ENCODE measurements around the gene NUMB. TPM values are rescaled to one million over a fixed set of nuclear protein-coding genes. Genes with fewer than 3 reads are reported as not detected.

NUMB gene
- total RNA-seq, 2 experiments from 2014 or later: 45.0 to 46.9 TPM

DNA sequence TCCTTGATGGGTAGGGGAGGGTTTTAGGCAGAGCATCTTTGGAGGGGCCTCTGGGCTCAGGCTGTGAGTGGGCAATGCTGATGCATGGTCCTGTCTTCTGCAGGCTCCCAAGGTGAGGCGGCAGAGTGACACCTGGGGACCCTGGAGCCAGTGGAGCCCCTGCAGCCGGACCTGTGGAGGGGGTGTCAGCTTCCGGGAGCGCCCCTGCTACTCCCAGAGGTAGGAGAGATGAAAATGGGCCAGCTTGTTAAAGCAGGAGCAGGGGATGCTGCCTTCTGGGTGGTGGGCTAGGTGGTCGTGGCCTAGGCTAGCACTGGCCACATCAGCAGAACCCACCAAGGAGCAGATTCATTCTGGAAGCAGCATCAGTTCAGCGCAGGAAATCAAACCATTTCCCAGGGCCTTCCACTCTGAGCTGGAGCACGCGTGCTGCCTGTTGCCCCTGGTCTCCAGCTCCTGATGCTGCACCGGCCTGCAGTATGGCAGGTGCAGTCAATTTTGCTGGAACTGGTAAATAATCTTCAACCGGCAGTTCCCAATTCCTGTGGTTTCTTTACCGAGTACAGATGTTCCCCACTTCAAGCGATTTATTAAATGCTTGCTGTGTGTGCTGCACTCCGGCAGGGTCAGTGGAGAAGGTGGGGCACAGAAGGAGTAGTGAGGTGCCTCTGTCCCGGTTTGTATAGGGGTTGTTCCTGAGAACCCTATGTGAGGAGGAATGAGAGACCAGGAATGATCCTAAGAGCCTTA is 213.6 kb downstream of the NUMB start:
- no peak for DNase-seq
- H3K9me3 Mint-ChIP-seq: no peaks in the 10 kb centered on the region
- no peaks in the 10 kb centered on the region for H3K36me3 Mint-ChIP-seq
- peaks cover 25% of the 10 kb centered on the region for H3K4me1 Mint-ChIP-seq (ENCODE audit: low read depth)
- peaks cover 57% of the 10 kb centered on the region for H3K27me3 Mint-ChIP-seq
- H3K27ac Mint-ChIP-seq: no peak overlapping the region
- H3K4me3 Mint-ChIP-seq: peak overlapping the region; percentile 30
- ChIA-PET POLR2A (no interaction called here), CTCF (interaction anchor here (0.6 to 1.4 kb wide), 2 partner anchors 18 to 227 kb away, joined by 3 to 5 read pairs; no protein-coding TSS in a partner anchor)
- intact Hi-C loops (cut with micrococcal nuclease): loop anchor here (5.0 kb wide), 1 partner anchor 48 kb away; no protein-coding TSS in a partner anchor

DNA sequence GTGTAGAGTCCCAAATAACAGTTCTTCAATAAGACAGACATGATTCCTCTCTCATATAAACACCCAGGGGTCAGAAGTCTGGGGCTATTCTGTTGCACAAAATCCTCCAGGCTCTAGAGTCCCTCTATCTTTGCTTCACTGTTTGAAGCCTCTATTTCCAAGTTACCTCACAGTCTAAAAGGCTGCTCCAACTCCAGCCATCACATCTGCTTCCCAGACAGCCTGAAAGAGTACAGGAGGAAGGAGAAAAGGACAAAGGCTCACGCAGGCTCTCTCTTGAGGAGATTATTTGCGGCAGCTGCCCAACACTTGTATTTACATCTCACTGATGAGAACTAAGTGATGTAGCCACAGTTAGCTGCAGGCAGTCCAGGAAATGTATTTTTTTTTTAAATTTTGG is 214.6 kb downstream of the NUMB start:
- no peak overlapping the region for H3K4me3 Mint-ChIP-seq
- peaks cover 62% of the 10 kb centered on the region for H3K27me3 Mint-ChIP-seq
- intact Hi-C loops (cut with micrococcal nuclease): no loop called here
- peaks cover 26% of the 10 kb centered on the region for H3K4me1 Mint-ChIP-seq (ENCODE audit: low read depth)
- H3K36me3 Mint-ChIP-seq: no peaks in the 10 kb centered on the region
- H3K9me3 Mint-ChIP-seq: no peaks in the 10 kb centered on the region
- POLR2A ChIA-PET: no interaction called here
- DNase-seq: no peak
- CTCF ChIA-PET: interaction anchor here (0.6 to 1.4 kb wide), 3 partner anchors 18 to 228 kb away, joined by 3 to 5 read pairs (median 3); no protein-coding TSS in a partner anchor
- no peak overlapping the region for H3K27ac Mint-ChIP-seq

DNA sequence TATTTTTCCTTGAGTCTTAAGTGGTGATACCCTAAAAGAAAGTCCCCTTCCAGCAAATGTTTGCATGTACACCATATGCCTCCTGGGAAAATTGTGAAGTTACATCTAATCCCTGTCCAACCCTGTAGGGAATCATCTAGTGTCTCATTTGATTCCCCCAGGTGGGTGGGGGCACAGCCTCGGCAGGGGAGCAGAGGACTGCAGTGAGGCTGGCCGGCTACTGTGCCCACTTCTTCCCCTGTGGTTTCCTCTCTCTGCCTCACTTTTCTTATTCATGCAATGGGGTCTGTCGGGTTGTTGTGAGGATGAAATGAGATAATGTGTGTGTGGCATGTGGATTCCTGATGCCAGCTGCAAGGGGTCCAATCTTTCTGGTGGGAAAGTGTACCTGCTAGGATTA is 215.0 kb downstream of the NUMB start:
- intact Hi-C loops (cut with micrococcal nuclease): no loop called here
- POLR2A ChIA-PET: no interaction called here
- Mint-ChIP-seq H3K27me3 (peaks cover 65% of the 10 kb centered on the region), H3K27ac (no peak overlapping the region), H3K36me3 (no peaks in the 10 kb centered on the region), H3K4me3 (no peak overlapping the region), H3K4me1 (ENCODE audit: low read depth) (peaks cover 28% of the 10 kb centered on the region), H3K9me3 (no peaks in the 10 kb centered on the region)
- CTCF ChIA-PET: interaction anchor here (1.0 kb wide), 1 partner anchor 52 kb away, joined by 3 read pairs; no protein-coding TSS in a partner anchor
- DNase-seq: no peak

DNA sequence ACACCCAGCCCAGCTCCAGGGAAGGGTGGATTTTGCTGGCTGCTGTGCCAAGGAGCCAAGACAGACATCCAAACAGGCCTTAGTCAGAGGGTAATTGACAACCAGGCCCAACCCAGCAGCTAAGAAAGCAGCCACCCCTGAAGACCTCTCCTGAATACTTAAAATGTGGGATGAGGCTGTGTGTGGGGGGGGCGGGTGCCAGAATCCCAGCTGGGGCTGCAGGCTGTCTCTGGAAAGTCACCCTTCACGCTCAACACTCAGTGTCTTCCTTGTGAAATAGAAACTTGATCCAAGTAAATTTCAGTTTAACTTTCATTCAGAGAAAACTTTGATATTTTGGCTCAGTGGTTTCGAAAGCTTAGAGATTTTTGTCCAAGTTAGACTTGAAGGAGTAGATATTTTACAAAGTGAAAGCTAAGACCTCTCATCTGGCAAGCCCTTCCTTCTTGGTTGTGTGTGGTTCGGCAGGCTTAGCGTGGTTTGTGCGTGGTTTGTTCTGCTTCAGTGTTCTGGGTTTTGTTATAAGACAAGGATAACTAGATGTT is 215.9 kb downstream of the NUMB start:
- Mint-ChIP-seq H3K9me3 (no peaks in the 10 kb centered on the region), H3K4me3 (no peak overlapping the region), H3K27ac (no peak overlapping the region), H3K36me3 (no peaks in the 10 kb centered on the region), H3K27me3 (peaks cover 66% of the 10 kb centered on the region), H3K4me1 (ENCODE audit: low read depth) (peaks cover 24% of the 10 kb centered on the region)
- intact Hi-C loops (cut with micrococcal nuclease): no loop called here
- DNase-seq: peak; percentile 36
- CTCF ChIA-PET: interaction anchor here (0.6 to 1.0 kb wide), 2 partner anchors 17 to 53 kb away, joined by 3 read pairs; no protein-coding TSS in a partner anchor
- POLR2A ChIA-PET: no interaction called here

DNA sequence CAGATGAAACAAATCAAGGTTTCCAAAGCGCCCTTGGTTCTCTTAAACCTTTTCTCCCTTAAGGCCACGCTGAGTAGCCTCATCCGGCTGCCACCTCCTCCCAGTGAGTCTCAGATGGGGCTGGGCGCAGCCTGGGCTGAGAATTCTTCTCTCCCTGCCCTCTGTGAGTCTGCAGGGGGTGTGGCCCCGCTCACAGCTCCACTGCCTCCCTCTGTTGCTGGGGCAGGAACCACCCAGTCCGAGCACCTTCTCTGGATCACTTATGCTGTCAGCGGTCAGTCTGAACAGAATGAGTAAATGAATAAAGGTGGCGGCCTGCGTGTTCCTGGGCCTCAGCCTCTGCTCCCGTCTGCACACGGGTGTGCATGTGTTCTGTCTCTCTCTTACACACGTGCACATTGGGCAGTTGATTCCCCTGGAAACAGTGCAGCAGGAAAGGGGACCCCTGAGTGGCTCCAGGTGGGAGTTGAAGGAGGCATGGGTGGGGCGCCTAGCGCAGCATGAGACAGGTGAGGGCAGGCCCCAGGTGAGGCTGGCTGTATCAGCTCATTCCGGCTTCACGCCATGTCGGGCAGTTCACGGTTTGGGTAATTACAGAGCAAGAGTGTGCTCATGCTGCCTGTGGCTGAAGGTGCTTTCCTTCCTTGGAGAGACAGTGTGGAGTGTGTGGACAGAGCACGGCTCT is 216.7 kb downstream of the NUMB start:
- no peak for DNase-seq
- peaks cover 23% of the 10 kb centered on the region for H3K4me1 Mint-ChIP-seq (ENCODE audit: low read depth)
- H3K9me3 Mint-ChIP-seq: no peaks in the 10 kb centered on the region
- ChIA-PET CTCF (no interaction called here), POLR2A (no interaction called here)
- H3K36me3 Mint-ChIP-seq: no peaks in the 10 kb centered on the region
- no peak overlapping the region for H3K27ac Mint-ChIP-seq
- H3K27me3 Mint-ChIP-seq: peaks cover 65% of the 10 kb centered on the region
- no peak overlapping the region for H3K4me3 Mint-ChIP-seq
- intact Hi-C loops (cut with micrococcal nuclease): no loop called here

DNA sequence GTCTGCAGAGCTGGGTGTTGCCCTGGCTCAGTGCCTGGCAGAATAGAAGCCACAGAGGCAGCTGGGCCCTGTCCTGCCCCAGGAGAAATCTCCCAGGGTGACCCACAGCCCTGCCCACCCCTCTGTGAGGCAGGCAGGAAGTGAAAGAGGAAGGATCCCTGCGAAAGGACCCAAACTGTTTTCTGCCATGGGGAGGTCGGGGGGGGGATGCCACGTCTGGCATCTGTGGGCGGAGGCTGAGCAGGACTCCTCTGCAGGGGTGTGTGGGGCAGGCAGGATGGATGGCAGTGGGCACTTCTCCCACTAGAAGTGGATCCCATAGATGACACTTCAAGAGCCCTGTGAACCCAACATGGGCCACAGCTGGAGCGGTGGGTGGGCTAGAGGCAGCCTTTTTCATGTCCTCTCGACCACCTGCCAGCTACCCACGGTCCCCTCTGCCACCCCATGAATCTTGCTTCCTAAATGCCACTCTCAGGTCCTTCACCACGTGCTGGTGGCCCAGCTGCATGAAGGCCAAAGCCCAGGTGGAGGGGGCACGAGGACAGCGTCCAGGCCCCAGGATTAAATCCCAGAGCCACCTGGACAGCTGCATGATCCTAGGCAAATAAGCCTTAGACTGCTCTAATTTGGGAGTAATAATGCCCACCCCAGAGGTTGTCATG is 217.4 kb downstream of the NUMB start:
- Mint-ChIP-seq H3K4me3 (no peak overlapping the region), H3K27ac (no peak overlapping the region), H3K4me1 (ENCODE audit: low read depth) (peaks cover 21% of the 10 kb centered on the region), H3K9me3 (no peaks in the 10 kb centered on the region), H3K27me3 (peaks cover 69% of the 10 kb centered on the region), H3K36me3 (no peaks in the 10 kb centered on the region)
- POLR2A ChIA-PET: no interaction called here
- intact Hi-C loops (cut with micrococcal nuclease): no loop called here
- CTCF ChIA-PET: interaction anchor here (0.8 to 1.1 kb wide), 2 partner anchors 9 to 231 kb away, joined by 3 read pairs; no protein-coding TSS in a partner anchor
- no peak for DNase-seq

DNA sequence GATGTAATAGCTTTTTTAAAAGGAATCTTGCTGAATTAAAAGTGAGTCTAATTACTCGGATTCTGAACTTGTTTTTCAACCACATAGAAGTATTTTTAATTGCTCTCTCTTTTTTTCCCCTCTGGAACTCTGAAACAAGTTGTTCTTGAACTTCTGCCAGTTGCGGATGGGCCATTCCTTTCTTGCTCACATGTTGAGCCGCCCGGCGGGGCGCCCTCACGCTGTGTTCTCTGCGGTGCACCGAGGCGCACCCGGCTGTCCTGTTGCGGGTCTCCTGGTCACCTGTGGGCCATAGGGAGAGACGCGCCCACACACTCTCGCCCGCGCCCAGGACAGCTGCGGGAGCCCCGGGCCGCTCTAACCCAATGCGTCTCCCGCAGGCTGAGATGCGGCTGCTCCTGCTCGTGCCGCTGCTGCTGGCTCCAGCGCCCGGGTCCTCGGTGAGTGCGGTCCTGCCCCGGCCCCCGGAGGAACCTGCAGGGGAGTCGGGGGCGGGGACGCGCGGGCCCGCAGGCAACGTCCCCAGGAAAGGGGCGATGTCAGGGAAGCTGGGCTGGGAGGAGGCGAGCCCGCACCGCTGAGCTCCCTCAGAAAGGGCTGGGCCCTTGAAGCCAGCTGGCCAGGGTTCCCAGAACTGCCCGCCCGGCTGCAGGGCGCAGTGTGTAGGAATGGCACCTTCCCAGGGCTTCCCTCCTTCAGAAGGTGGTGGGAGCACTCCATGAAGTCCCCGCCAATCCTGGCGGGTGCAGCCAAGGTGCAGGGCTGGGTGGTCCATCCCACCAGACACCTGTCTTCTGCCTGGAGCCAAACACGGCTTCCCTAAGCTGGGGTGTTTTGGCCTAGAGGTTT is 218.7 kb downstream of the NUMB start:
- intact Hi-C loops (cut with micrococcal nuclease): no loop called here
- ChIA-PET CTCF (interaction anchor here (0.7 to 1.1 kb wide), 2 partner anchors 22 to 232 kb away, joined by 3 to 4 read pairs; no protein-coding TSS in a partner anchor), POLR2A (no interaction called here)
- H3K9me3 Mint-ChIP-seq: no peaks in the 10 kb centered on the region
- H3K27me3 Mint-ChIP-seq: peaks cover 75% of the 10 kb centered on the region
- H3K36me3 Mint-ChIP-seq: no peaks in the 10 kb centered on the region
- H3K4me3 Mint-ChIP-seq: no peak overlapping the region
- H3K4me1 Mint-ChIP-seq (ENCODE audit: low read depth): peaks cover 21% of the 10 kb centered on the region
- no peak overlapping the region for H3K27ac Mint-ChIP-seq
- no peak for DNase-seq

DNA sequence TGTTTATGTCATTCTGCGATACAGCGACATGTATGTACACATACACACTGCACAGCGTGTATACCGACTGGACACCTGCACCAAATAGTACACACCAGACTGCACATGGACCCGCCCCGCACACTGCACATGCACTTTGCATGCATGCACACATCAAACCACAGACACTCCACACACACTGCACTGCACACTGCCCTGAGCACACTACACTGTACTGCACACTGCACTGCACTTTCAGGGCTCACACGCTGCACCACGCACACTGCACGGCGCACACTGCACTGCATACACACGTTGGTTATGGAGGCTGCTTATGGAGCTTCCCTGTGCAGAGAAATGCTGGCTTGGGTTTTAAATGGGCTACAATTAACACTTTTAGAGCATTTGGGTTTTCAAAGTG is 219.4 kb downstream of the NUMB start:
- ChIA-PET CTCF (interaction anchor here (0.7 to 1.5 kb wide), 2 partner anchors 56 to 233 kb away, joined by 3 read pairs; no protein-coding TSS in a partner anchor), POLR2A (interaction anchor here (1.1 kb wide), 1 partner anchor 17 kb away, joined by 3 read pairs; no protein-coding TSS in a partner anchor)
- Mint-ChIP-seq H3K4me3 (no peak overlapping the region), H3K36me3 (no peaks in the 10 kb centered on the region), H3K27me3 (peaks cover 71% of the 10 kb centered on the region), H3K9me3 (no peaks in the 10 kb centered on the region), H3K4me1 (ENCODE audit: low read depth) (peaks cover 21% of the 10 kb centered on the region), H3K27ac (no peak overlapping the region)
- DNase-seq: no peak
- intact Hi-C loops (cut with micrococcal nuclease): no loop called here

DNA sequence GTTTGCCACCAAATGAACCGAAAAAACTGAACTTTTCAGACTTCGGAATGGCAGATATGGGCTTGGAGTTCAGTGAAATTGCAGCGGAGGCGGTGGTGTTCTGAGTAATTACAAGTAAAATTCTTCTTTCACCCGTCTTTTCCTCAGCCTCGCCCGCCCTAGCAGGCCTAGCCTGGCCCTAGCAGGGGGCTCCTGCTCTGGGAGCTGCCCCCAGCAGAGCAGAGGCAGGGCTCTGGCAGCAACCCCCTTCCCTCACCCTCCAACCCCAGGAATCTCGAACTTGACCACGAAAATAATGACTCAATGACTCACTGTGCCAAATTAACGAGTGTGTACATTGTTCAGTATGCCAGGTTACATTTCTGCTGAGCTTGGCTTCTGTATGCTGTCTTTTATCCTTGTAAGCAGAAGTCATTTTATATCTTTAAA is 219.9 kb downstream of the NUMB start:
- no peaks in the 10 kb centered on the region for H3K9me3 Mint-ChIP-seq
- CTCF ChIA-PET: interaction anchor here (0.7 to 1.5 kb wide), 2 partner anchors 57 to 234 kb away, joined by 3 read pairs; no protein-coding TSS in a partner anchor
- POLR2A ChIA-PET: interaction anchor here (1.1 kb wide), 1 partner anchor 16 kb away, joined by 3 read pairs; no protein-coding TSS in a partner anchor
- no peaks in the 10 kb centered on the region for H3K36me3 Mint-ChIP-seq
- H3K4me1 Mint-ChIP-seq (ENCODE audit: low read depth): peaks cover 19% of the 10 kb centered on the region
- H3K27me3 Mint-ChIP-seq: peaks cover 70% of the 10 kb centered on the region
- intact Hi-C loops (cut with micrococcal nuclease): no loop called here
- no peak overlapping the region for H3K4me3 Mint-ChIP-seq
- H3K27ac Mint-ChIP-seq: no peak overlapping the region
- peak; percentile 28 for DNase-seq

DNA sequence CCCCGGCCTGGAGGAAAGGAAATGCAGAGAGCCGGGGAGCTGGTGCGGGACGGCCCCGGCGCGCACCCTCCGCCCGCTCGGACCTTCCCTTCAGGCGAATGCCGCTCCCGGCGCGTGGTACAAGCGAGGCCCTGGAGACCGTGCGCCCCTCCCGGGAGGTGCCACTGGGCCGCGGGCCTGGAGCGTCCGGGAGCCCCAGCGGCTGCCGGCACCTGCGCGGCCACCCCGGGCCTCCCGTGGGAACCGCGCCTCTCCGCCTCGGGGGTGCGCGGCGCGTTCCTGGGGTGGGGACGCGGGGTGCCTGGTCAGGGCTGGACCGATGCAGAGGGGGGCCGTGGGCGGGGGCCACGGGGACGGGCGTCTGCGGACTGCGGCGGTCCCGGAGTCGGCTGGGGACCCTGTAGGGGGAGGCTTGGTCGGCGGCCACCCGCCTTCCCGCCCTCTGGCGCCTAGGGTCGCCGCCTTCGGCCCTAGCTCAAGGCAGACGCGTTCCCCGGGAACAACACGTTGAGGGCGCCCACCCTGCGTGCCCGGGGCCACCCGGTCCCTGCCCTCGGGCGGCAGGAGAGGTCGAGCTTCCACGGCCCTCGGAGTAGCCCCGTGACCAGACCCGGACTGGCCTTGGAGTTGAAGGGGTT is 220.4 kb downstream of the NUMB start:
- peaks cover 67% of the 10 kb centered on the region for H3K27me3 Mint-ChIP-seq
- CTCF ChIA-PET: interaction anchor here (1.5 kb wide), 1 partner anchor 234 kb away, joined by 3 read pairs; no protein-coding TSS in a partner anchor
- POLR2A ChIA-PET: interaction anchor here (0.7 to 1.1 kb wide), 2 partner anchors 16 to 255 kb away, joined by 3 read pairs; no protein-coding TSS in a partner anchor
- no peaks in the 10 kb centered on the region for H3K36me3 Mint-ChIP-seq
- no peaks in the 10 kb centered on the region for H3K9me3 Mint-ChIP-seq
- H3K4me1 Mint-ChIP-seq (ENCODE audit: low read depth): peaks cover 16% of the 10 kb centered on the region
- H3K4me3 Mint-ChIP-seq: no peak overlapping the region
- no peak overlapping the region for H3K27ac Mint-ChIP-seq
- intact Hi-C loops (cut with micrococcal nuclease): no loop called here
- no peak for DNase-seq
